Astrocyte of the spinal cord (primary cell): ENCODE results near the gene PRKCA.

ENCODE experiments used
- DNase-seq: peaks from one replicate; pipeline ENCODE4 v3.0.0; 2011; ENCODE audit warnings: low read depth, low spot score
- H3K4me3 ChIP-seq: 2 replicates; pipeline ENCODE4 v1.5.1; 2011; ENCODE audit warnings: low read depth, mild to moderate bottlenecking, low read length, moderate library complexity
- in situ Hi-C: cut with HindIII; loops from 2 replicates; pipeline ENCODE4 v1.10.0; 2017; ENCODE audit warnings: low sequenced_read_pairs
- TF ChIP-seq, protein P1 (sequence below): IDR thresholded peaks from 2 replicates; pipeline ENCODE4 v1.5.1; 2012; ENCODE audit warnings: low read depth, mild to moderate bottlenecking, low read length, inconsistent platforms

The PRKCA gene

DNA sequence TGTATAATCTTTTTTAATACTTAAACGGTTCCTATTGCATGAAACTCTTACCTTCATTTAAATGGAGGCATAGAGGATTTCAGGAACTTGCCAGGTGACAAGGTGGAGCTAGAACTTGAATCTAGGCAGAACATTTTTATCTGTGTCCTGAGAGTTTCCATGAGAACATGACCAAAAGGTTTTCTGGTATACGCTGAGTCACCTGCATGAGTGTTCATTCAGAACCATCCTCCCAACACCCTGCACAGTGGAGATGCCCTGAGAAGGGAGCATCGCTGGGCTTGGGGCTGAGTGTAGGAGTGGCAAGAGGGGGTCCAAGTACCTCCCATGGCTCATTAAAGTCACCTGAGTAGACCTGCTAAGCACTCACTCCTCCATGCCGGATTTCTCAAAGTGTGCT, 362.8 kb downstream of the PRKCA start:
- DNase-seq: no peak
- in situ Hi-C loops: no loop called here
- TF ChIP-seq, protein P1, sequence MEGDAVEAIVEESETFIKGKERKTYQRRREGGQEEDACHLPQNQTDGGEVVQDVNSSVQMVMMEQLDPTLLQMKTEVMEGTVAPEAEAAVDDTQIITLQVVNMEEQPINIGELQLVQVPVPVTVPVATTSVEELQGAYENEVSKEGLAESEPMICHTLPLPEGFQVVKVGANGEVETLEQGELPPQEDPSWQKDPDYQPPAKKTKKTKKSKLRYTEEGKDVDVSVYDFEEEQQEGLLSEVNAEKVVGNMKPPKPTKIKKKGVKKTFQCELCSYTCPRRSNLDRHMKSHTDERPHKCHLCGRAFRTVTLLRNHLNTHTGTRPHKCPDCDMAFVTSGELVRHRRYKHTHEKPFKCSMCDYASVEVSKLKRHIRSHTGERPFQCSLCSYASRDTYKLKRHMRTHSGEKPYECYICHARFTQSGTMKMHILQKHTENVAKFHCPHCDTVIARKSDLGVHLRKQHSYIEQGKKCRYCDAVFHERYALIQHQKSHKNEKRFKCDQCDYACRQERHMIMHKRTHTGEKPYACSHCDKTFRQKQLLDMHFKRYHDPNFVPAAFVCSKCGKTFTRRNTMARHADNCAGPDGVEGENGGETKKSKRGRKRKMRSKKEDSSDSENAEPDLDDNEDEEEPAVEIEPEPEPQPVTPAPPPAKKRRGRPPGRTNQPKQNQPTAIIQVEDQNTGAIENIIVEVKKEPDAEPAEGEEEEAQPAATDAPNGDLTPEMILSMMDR: no peak
- no peak overlapping the region for H3K4me3 ChIP-seq

DNA sequence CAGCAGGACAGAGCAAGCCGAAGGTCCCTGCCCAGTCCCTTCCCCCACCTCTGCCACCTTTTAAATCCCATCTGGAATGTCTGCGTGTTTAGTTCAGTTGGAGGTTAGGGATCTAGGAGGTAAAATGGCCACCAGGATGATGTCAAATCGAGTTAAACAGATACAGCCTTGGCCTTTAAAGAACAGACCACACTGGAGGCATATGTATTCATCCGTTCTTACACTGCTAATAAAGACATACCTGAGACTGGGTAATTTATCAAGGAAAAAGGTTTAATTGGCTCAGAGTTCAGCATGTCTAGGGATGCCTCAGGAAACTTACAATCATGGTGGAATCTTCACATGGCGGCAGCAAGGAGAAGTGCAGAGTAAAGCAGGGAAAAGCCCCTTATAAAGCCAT, 364.7 kb downstream of the PRKCA start:
- DNase-seq: no peak
- H3K4me3 ChIP-seq: no peak overlapping the region
- in situ Hi-C loops: no loop called here
- TF ChIP-seq, protein P1: no peak

- in situ Hi-C loops: no loop called here
- DNase-seq: no peak
- H3K4me3 ChIP-seq: no peak overlapping the region
- TF ChIP-seq, protein P1: no peak
Measured at GRCh38 chr17:66667491-66668030, 365.1 kb downstream of the PRKCA start.

DNA sequence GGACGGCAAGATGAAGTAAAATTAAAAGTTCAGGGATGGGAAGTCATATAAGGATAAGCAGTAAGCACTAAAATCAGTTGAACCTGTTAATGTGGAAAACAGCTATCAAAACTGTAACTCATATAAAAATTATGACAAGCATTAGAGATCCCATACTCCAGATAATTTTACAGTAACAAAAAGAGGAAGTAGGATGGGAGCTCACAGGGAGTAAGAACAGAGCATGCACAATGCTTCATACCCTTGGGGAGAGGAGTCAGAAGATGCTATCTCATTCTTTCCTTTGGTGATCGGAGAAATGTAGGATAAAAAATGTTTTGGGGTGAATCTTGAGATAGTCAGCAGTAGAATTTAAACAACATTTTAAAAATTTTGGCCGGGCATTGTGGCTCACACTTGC, 367.8 kb downstream of the PRKCA start:
- DNase-seq: no peak
- TF ChIP-seq, protein P1: no peak
- in situ Hi-C loops: no loop called here
- H3K4me3 ChIP-seq: no peak overlapping the region

DNA sequence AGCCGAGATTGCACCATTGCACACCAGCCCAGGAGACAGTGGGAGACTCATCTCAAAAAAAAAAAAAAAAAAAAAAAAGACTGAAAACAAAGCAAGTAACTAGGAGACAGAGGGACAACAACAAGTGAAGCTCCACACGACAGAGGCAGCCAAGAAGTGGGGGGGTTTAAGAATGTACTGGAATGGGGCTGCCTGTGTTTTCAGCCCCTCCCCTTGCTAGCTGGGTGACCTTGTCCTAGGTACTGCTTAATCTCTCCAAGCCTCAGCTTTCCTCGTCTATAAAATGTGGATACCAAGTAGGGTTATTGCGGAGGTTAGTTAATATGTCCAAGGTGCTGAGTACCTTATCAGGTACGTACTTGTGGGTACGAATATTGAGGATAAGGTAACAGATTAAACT, 368.7 kb downstream of the PRKCA start:
- no peak for DNase-seq
- TF ChIP-seq, protein P1: no peak
- in situ Hi-C loops: no loop called here
- H3K4me3 ChIP-seq: no peak overlapping the region

DNA sequence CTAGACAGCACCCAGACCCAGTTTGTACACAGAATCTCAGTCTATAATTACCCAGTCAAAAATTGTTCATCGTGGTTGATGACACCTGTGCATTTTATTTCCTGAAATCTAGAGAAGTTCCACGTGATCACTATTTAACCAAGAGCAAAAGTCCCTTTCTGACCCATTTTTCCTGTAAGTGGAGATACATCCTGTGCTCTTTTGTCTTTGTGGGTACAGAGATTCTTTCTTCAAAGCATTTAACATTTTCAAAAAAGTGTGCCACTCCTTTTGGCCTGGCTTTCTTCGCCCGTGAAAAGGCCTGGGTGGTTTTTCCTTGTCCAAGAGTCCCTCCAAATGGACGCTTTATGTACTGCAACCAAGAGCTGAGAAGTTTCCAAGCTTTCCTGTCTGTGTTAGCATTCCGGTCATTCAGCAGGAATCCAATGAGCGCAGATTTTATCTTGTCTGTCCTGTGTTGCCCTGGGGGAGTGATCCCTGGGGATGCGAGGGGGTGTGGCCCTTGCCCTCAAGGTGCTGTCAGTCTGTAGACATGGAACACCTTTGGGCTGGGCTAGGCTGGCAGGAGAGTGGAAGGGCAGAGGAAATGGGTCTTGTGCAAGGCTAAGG, 371.4 kb downstream of the PRKCA start:
- in situ Hi-C loops: no loop called here
- TF ChIP-seq, protein P1: peak; percentile 79
- H3K4me3 ChIP-seq: no peak overlapping the region
- peak; percentile 73 for DNase-seq
